Progenitor cell of endocrine pancreas (in vitro differentiated cells): ENCODE data around the gene ATAD5. TPM values are rescaled to one million over a fixed set of nuclear protein-coding genes. Genes with fewer than 3 reads are reported as not detected.
A peak's percentile ranks its signal among the peaks of the same experiment; 100 is the strongest.

Experiments used
- DNase-seq: peaks from one replicate; pipeline ENCODE4 v3.0.0; 2021; ENCODE audit warnings: low spot score; ENCODE audit not compliant: unreplicated experiment
- H3K27ac Mint-ChIP-seq: 2 replicates; pipeline ENCODE4 v1.8.0; 2021; ENCODE audit warnings: mild to moderate bottlenecking, moderate library complexity, mixed read lengths
- H3K27me3 Mint-ChIP-seq: 2 replicates; pipeline ENCODE4 v1.8.0; 2021; ENCODE audit warnings: mixed read lengths
- H3K36me3 Mint-ChIP-seq: 2 replicates; pipeline ENCODE4 v1.8.0; 2022; ENCODE audit warnings: mixed read lengths; ENCODE audit not compliant: insufficient read depth
- H3K4me1 Mint-ChIP-seq: 2 replicates; pipeline ENCODE4 v1.8.0; 2021; ENCODE audit warnings: low read depth, mixed read lengths
- H3K4me3 Mint-ChIP-seq: 2 replicates; pipeline ENCODE4 v1.8.0; 2021; ENCODE audit warnings: low read depth, mild to moderate bottlenecking, moderate library complexity, mixed read lengths
- H3K9me3 Mint-ChIP-seq: 2 replicates; pipeline ENCODE4 v1.8.0; 2021; ENCODE audit warnings: low read depth, mixed read lengths
- total RNA-seq: library from RNA; stranded (reverse); gene quantifications from 2 replicates; pipeline ENCODE4 v1.2.1, GENCODE V29; 2021
- TF ChIP-seq, protein P1 (sequence below): fragments of 200-600 bp; sonication (generic); IDR thresholded peaks from one replicate; pipeline ENCODE4 v1.5.0; 2021; ENCODE audit warnings: antibody characterized with exemption, mild to moderate bottlenecking; ENCODE audit not compliant: unreplicated experiment

The ATAD5 gene
- total RNA-seq, 1 donor from 2014 or later: 14.0 TPM

DNA sequence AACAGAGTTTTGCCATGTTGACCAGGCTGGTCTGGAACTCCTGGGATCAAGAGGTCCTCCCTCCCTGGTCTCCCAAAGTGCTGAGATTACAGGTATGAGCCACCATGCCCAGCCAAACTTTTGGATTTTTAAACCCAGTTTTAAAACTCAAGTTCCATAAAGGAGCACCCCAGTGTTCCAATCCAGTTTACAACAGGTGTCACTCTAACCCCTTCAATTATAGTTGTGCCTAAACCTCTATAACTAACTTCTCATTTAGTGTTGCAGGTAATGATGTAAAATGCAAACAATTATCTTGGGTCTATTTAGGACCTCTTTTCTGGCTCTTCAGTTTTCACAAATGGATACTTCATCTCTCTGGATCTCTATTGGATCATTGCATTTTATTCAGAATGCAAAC lies 82.2 kb downstream of the ATAD5 start:
- no peak overlapping the region for H3K4me3 Mint-ChIP-seq
- peaks cover 39% of the 10 kb centered on the region for H3K27me3 Mint-ChIP-seq
- H3K4me1 Mint-ChIP-seq: peaks cover 6% of the 10 kb centered on the region
- H3K27ac Mint-ChIP-seq: no peak overlapping the region
- H3K9me3 Mint-ChIP-seq: no peaks in the 10 kb centered on the region
- DNase-seq: no peak
- H3K36me3 Mint-ChIP-seq: no peaks in the 10 kb centered on the region
- TF ChIP-seq, protein P1, sequence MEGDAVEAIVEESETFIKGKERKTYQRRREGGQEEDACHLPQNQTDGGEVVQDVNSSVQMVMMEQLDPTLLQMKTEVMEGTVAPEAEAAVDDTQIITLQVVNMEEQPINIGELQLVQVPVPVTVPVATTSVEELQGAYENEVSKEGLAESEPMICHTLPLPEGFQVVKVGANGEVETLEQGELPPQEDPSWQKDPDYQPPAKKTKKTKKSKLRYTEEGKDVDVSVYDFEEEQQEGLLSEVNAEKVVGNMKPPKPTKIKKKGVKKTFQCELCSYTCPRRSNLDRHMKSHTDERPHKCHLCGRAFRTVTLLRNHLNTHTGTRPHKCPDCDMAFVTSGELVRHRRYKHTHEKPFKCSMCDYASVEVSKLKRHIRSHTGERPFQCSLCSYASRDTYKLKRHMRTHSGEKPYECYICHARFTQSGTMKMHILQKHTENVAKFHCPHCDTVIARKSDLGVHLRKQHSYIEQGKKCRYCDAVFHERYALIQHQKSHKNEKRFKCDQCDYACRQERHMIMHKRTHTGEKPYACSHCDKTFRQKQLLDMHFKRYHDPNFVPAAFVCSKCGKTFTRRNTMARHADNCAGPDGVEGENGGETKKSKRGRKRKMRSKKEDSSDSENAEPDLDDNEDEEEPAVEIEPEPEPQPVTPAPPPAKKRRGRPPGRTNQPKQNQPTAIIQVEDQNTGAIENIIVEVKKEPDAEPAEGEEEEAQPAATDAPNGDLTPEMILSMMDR: no peak

DNA sequence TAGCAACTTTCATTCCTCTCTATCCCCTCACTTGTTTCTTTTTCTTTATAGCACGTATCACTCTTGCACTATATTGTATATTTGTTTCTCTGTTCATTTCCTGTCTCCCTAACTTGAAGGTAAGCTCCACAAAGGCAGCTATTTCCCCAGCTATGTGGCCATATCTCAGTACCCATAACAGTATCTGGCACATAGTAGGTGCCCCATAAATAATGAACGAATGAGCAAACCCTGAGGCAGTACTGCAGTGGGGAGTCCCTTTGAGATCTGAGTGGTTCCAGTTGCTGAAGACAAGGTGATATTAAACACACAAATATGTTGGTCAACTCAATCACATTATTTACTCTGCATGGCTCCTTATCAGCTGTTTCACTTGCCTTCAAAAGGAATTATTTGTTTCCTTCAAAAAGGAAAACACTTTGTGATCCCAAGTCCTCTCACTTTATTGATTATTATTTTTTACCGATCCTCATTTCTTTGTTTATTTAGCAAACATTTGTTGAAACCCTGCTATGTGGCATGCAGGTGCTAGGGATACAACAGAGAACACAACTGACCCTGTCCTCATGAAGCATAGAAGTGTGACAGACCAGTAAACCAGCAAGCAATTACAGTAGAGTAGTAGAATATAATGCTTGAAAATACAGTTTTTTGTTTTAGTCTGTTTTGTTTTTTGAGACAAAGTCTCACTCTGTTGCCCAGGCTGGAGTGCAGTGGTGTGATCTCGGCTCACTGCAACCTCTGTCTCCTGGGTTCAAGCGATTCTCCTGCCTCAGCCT lies 84.3 kb downstream of the ATAD5 start:
- Mint-ChIP-seq H3K36me3 (no peaks in the 10 kb centered on the region), H3K9me3 (no peaks in the 10 kb centered on the region), H3K4me3 (no peak overlapping the region), H3K4me1 (peaks cover 6% of the 10 kb centered on the region), H3K27me3 (peaks cover 49% of the 10 kb centered on the region), H3K27ac (no peak overlapping the region)
- TF ChIP-seq, protein P1: no peak
- no peak for DNase-seq

DNA sequence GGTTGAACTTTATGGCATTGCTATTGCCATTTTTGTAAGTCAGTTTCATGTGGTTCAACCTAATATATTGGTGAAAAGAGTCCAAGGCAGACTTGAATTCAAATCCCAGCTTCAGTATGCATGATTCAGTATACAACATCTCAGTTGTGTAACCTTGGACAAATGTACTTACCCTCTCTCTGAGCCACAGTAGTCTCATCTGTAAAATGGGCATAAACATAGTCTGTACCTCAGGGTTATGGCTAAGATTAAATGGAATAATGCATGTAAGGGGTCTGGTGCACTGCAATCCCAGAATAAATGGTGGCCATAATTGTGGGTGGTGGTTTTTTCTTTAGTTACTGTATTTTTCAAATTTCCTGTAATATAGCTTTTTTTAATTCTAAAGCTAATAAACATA lies 85.3 kb downstream of the ATAD5 start:
- no peak overlapping the region for H3K27ac Mint-ChIP-seq
- H3K36me3 Mint-ChIP-seq: no peaks in the 10 kb centered on the region
- peaks cover 53% of the 10 kb centered on the region for H3K27me3 Mint-ChIP-seq
- no peak for DNase-seq
- TF ChIP-seq, protein P1: no peak
- peaks cover 6% of the 10 kb centered on the region for H3K4me1 Mint-ChIP-seq
- H3K4me3 Mint-ChIP-seq: no peak overlapping the region
- no peaks in the 10 kb centered on the region for H3K9me3 Mint-ChIP-seq

DNA sequence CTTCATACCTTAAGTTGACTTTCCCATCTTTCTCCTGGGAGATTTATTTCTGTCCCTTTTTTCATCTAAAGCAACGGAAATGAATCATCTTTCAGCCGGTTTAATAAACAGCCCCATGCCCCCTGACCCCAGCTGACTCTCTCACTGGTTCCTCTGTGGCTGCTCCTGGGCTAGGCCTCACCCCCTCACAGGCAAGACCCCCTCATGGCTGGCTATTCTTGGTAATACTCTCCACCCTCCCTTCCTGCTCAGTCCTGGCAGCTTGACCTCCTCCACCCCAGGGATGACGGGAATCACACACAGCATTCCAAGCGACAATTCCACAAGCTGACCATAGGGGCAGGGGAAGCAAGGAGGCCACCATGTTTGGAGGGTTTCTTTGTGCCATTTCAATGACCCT lies 88.5 kb downstream of the ATAD5 start:
- H3K4me3 Mint-ChIP-seq: no peak overlapping the region

DNA sequence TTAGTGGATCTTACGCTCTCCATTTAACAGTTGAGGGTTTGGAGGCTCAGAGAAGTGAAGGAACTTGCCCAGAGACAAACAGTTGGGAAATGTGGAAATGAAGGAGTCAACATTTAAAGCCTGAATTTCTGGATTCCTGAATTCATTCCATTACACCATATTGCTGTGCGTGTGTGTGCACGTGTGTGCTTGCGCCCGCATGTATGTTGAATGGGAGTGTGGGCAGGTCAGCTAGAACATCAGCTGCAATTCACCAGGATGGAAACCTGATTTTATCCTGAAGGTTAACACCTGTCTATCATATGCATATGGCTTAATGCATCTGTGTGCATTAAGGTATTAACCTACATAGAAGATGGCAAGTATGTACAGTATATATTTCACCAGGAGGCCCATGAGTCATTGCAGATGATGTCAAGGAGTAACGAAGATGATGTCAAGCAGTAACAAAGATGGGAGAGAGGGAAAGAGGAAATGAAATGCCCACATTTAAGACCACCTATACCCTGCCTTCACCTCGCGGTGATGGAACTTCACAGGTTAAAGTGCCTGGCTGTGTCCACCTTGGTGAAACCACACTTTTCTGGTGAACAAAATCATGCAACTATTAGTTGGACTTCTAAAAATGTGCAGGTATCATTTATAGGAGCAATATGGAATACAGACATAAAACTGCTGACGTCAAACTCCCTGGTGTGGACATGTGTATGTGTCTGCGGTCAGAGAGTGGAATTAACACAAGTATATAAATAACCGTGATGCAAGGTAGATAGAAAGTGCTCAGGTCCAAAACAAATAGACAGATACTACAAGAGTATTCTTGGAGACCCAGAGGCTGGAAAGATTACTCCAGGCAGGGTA lies 89.1 kb downstream of the ATAD5 start:
- Mint-ChIP-seq H3K9me3 (no peaks in the 10 kb centered on the region), H3K4me3 (peak overlapping the region; percentile 66), H3K4me1 (peaks cover 8% of the 10 kb centered on the region), H3K27me3 (peaks cover 57% of the 10 kb centered on the region), H3K27ac (peak overlapping the region; percentile 35), H3K36me3 (no peaks in the 10 kb centered on the region)
- TF ChIP-seq, protein P1: no peak
- no peak for DNase-seq

More for the DNA sequence above, 88.5 kb downstream of the ATAD5 start:
- Mint-ChIP-seq H3K27ac (peak overlapping the region; percentile 6), H3K36me3 (no peaks in the 10 kb centered on the region), H3K27me3 (peaks cover 58% of the 10 kb centered on the region), H3K4me1 (peaks cover 10% of the 10 kb centered on the region), H3K9me3 (no peaks in the 10 kb centered on the region)
- DNase-seq: no peak
- TF ChIP-seq, protein P1: peak; percentile 32
